Astrocyte (in vitro differentiated cells and primary cell): ENCODE results near the gene RTN1.

Experiments used
- CTCF ChIP-seq: IDR thresholded peaks from 2 replicates; pipeline ENCODE4 v1.5.1; 2011; ENCODE audit warnings: low read depth, mild to moderate bottlenecking, inconsistent platforms, low read length, moderate library complexity; ENCODE audit not compliant: insufficient read depth
- EZH2 ChIP-seq: IDR thresholded peaks from 2 replicates; pipeline ENCODE4 v1.6.1; 2012; ENCODE audit warnings: mild to moderate bottlenecking, low read length, inconsistent platforms; ENCODE audit not compliant: insufficient read depth

GRCh38 chr14:59771577-59771976 is 99.0 kb downstream of the RTN1 start:
- TF ChIP-seq CTCF = no peak
- no peak for TF ChIP-seq EZH2
